Caco-2 (cell line): ENCODE measurements around the gene RAPGEF1. TPM values are rescaled to one million over a fixed set of nuclear protein-coding genes. Genes with fewer than 3 reads are reported as not detected.
A peak's percentile ranks its signal among the peaks of the same experiment; 100 is the strongest.

ENCODE experiments used
- BruUV-seq: library from RNA; stranded (reverse); fragments of 400-500 nt; replicated peaks from 2 replicates; lab custom pipeline; 2021; lab: Mats Ljungman, UMichigan
- CTCF ChIA-PET: fragments of 300-600 bp; sonication (Branson Sonifier 250); formaldehyde crosslinking; loops from one replicate; lab custom pipeline; 2022; ENCODE audit warnings: antibody characterized with exemption; lab: Charles Lee
- POLR2A ChIA-PET: fragments of 300-600 bp; sonication (Branson Sonifier 250); formaldehyde crosslinking; loops from one replicate; lab custom pipeline; 2022; ENCODE audit warnings: antibody characterized with exemption; lab: Charles Lee
- DNase-seq, 2 experiments: peaks; one replicate each; pipeline versions ENCODE4 v3.0.0 to v3.0.0-alpha.2; 2020 to 2022
- H3K27me3 ChIP-seq: replicated peaks from 2 replicates; pipeline ENCODE4 v1.6.0; 2011; ENCODE audit warnings: low read length; ENCODE audit not compliant: control insufficient read depth, insufficient read depth
- H3K36me3 ChIP-seq: 2 replicates; pipeline ENCODE4 v1.5.1; 2011; ENCODE audit warnings: low read length; ENCODE audit not compliant: control insufficient read depth, insufficient read depth
- H3K4me1 ChIP-seq: fragments of 250-450 bp; sonication (Bioruptor Pico); 2 replicates; pipeline ENCODE4 v1.5.1; 2020; ENCODE audit warnings: mild to moderate bottlenecking
- H3K4me3 ChIP-seq: 2 replicates; pipeline ENCODE4 v1.5.1; 2011; ENCODE audit warnings: low read depth, mild to moderate bottlenecking, control low read depth, low read length
- H3K9me3 ChIP-seq: fragments of 250-450 bp; sonication (Bioruptor Pico); 2 replicates; pipeline ENCODE4 v1.5.1; 2020; ENCODE audit warnings: mild to moderate bottlenecking, moderate library complexity
- H3K27ac Mint-ChIP-seq: one replicate; pipeline ENCODE4 v1.8.0; 2022; ENCODE audit warnings: mixed read lengths; ENCODE audit not compliant: unreplicated experiment
- H3K27me3 Mint-ChIP-seq: one replicate; pipeline ENCODE4 v1.8.0; 2022; ENCODE audit warnings: mixed read lengths; ENCODE audit not compliant: insufficient read depth, unreplicated experiment
- H3K36me3 Mint-ChIP-seq: one replicate; pipeline ENCODE4 v1.8.0; 2022; ENCODE audit warnings: mild to moderate bottlenecking, mixed read lengths; ENCODE audit not compliant: insufficient read depth, unreplicated experiment
- H3K4me1 Mint-ChIP-seq: one replicate; pipeline ENCODE4 v1.8.0; 2022; ENCODE audit warnings: low read depth, mixed read lengths; ENCODE audit not compliant: unreplicated experiment
- H3K4me3 Mint-ChIP-seq: one replicate; pipeline ENCODE4 v1.8.0; 2022; ENCODE audit warnings: mild to moderate bottlenecking, moderate library complexity, mixed read lengths; ENCODE audit not compliant: unreplicated experiment
- H3K9me3 Mint-ChIP-seq: one replicate; pipeline ENCODE4 v1.8.0; 2022; ENCODE audit warnings: mixed read lengths; ENCODE audit not compliant: unreplicated experiment
- intact Hi-C: fragments of 100-400 bp; cut with micrococcal nuclease; formaldehyde crosslinking; loops from one replicate; pipeline ENCODE4 v1.10.0; 2022; ENCODE audit not compliant: unreplicated experiment
- total RNA-seq: library from RNA; stranded (reverse); gene quantifications from 2 replicates; pipeline ENCODE4 v1.2.3, GENCODE V29; 2022
- TF ChIP-seq, protein P1 (sequence below), 2 experiments: fragments of 200-600 bp in 1 of 2; IDR thresholded peaks; 1 replicate in 1 of 2; 2 replicates in 1 of 2; pipeline versions ENCODE4 v1.5.1 to v1.8.0; 2011 to 2022; ENCODE audit warnings: antibody characterized with exemption in 1 of 2, control low read depth in 1 of 2, inconsistent platforms in 1 of 2, low read depth in 1 of 2, low read length in 1 of 2, mild to moderate bottlenecking in 1 of 2, moderate library complexity in 1 of 2; ENCODE audit not compliant: insufficient read depth in 1 of 2, severe bottlenecking in 1 of 2, unreplicated experiment in 1 of 2

The RAPGEF1 gene
- total RNA-seq, 1 experiment from 2014 or later, result 75.4 TPM

DNA sequence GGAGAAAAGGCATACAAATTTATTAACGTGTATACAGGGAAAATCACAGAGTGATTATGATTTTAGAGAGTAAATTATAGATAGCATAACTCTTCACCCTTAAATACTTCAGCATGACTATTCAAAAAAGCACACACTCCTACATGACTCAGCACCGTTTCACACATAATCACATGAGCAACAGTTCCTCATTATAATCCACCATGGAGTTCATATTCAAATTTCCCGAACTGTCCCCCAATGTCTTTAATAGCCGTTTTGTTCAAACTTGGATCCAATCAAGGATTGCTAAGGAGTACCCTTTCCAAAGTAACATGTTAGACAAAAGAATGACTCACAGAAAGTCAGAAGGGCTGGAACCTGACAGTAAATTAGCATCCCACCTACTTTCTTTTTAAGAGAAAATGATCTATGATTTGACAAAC lies 32.1 kb downstream of the RAPGEF1 start:
- peaks cover 50% of the 10 kb centered on the region for H3K4me1 Mint-ChIP-seq
- peak overlapping the region; percentile 58 for H3K27ac Mint-ChIP-seq
- intact Hi-C loops, result no loop called here
- ChIA-PET CTCF (no interaction called here), POLR2A (no interaction called here)
- no peak overlapping the region for H3K4me3 Mint-ChIP-seq
- no peaks in the 10 kb centered on the region for H3K9me3 Mint-ChIP-seq
- H3K36me3 Mint-ChIP-seq, result peaks cover 16% of the 10 kb centered on the region
- H3K27me3 Mint-ChIP-seq, result no peaks in the 10 kb centered on the region
- no TSS peak for BruUV-seq
- DNase-seq, result no peak
- H3K4me1 ChIP-seq, result peaks cover 44% of the 10 kb centered on the region
- no peaks in the 10 kb centered on the region; the same call in 1 of the 2 replicates for H3K36me3 ChIP-seq
- H3K9me3 ChIP-seq, result no peaks in the 10 kb centered on the region
- H3K4me3 ChIP-seq, result no peak overlapping the region
- no peaks in the 10 kb centered on the region for H3K27me3 ChIP-seq
- TF ChIP-seq, protein P1, sequence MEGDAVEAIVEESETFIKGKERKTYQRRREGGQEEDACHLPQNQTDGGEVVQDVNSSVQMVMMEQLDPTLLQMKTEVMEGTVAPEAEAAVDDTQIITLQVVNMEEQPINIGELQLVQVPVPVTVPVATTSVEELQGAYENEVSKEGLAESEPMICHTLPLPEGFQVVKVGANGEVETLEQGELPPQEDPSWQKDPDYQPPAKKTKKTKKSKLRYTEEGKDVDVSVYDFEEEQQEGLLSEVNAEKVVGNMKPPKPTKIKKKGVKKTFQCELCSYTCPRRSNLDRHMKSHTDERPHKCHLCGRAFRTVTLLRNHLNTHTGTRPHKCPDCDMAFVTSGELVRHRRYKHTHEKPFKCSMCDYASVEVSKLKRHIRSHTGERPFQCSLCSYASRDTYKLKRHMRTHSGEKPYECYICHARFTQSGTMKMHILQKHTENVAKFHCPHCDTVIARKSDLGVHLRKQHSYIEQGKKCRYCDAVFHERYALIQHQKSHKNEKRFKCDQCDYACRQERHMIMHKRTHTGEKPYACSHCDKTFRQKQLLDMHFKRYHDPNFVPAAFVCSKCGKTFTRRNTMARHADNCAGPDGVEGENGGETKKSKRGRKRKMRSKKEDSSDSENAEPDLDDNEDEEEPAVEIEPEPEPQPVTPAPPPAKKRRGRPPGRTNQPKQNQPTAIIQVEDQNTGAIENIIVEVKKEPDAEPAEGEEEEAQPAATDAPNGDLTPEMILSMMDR (IDR thresholded peaks at IDR 0.05; ENCODE audit: insufficient read depth in 1 of 2, low read depth in 1 of 2, low read length in 1 of 2, severe bottlenecking in 1 of 2, unreplicated experiment in 1 of 2), result no peak

DNA sequence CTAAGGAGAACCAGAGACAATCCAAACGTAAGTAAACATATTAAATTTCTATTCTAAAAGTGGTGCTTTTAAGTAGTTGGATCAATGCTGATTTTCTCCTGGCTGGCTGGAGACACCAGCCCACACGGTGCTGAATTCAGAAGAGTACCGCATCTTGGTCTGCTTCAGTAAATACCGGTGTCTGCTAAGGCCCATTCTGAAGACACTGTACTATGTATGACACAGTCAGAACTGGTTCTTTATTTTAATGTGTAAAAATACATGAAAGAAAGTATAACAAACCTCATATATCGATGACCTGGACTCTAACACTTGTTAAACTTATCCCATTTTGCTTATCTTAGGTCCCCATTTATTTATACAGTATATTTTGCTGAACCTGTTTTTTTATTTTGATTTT lies 32.8 kb downstream of the RAPGEF1 start:
- TF ChIP-seq, protein P1 (IDR thresholded peaks at IDR 0.05; ENCODE audit: insufficient read depth in 1 of 2, low read depth in 1 of 2, low read length in 1 of 2, severe bottlenecking in 1 of 2, unreplicated experiment in 1 of 2), result no peak
- no peaks in the 10 kb centered on the region for H3K27me3 Mint-ChIP-seq
- peaks cover 16% of the 10 kb centered on the region for H3K36me3 Mint-ChIP-seq
- no peaks in the 10 kb centered on the region for H3K9me3 Mint-ChIP-seq
- no peaks in the 10 kb centered on the region for H3K9me3 ChIP-seq
- H3K4me1 ChIP-seq, result peaks cover 43% of the 10 kb centered on the region
- peak overlapping the region; percentile 58 for H3K27ac Mint-ChIP-seq
- no peaks in the 10 kb centered on the region; the same call in 1 of the 2 replicates for H3K36me3 ChIP-seq
- DNase-seq, result no peak
- no peak overlapping the region for H3K4me3 ChIP-seq
- intact Hi-C loops, result no loop called here
- BruUV-seq, result no TSS peak
- ChIA-PET CTCF (no interaction called here), POLR2A (no interaction called here)
- peaks cover 46% of the 10 kb centered on the region for H3K4me1 Mint-ChIP-seq
- no peaks in the 10 kb centered on the region for H3K27me3 ChIP-seq
- H3K4me3 Mint-ChIP-seq, result no peak overlapping the region

DNA sequence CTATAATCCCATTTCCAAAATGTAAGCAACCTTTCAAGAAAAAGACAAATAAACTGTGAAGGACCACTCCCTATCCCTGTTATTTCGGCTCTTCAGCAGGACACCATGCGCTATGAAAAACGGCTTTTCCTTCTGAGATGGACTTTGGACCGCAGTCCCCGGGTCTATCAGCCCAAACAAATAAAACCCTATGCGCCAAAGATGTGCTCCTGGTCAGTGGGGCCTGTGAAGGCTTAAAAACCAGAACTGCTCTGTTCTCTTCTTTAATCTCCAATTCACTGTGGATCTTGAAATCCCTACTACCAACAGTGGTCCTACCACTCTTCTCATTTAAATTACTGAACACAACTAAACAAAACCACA lies 33.3 kb downstream of the RAPGEF1 start:
- peaks cover 47% of the 10 kb centered on the region for H3K4me1 ChIP-seq
- H3K27me3 ChIP-seq, result no peaks in the 10 kb centered on the region
- Mint-ChIP-seq H3K4me3 (no peak overlapping the region), H3K9me3 (no peaks in the 10 kb centered on the region), H3K36me3 (peaks cover 16% of the 10 kb centered on the region), H3K27ac (peak overlapping the region; percentile 37), H3K4me1 (peaks cover 50% of the 10 kb centered on the region), H3K27me3 (no peaks in the 10 kb centered on the region)
- H3K4me3 ChIP-seq, result no peak overlapping the region
- TF ChIP-seq, protein P1 (IDR thresholded peaks at IDR 0.05; ENCODE audit: insufficient read depth in 1 of 2, low read depth in 1 of 2, low read length in 1 of 2, severe bottlenecking in 1 of 2, unreplicated experiment in 1 of 2), result no peak
- CTCF ChIA-PET, result no interaction called here
- intact Hi-C loops, result no loop called here
- peak in 1 of 2 experiments; percentile 37 for DNase-seq
- H3K36me3 ChIP-seq, result no peaks in the 10 kb centered on the region; the same call in 1 of the 2 replicates
- POLR2A ChIA-PET, result no interaction called here
- no TSS peak for BruUV-seq
- H3K9me3 ChIP-seq, result no peaks in the 10 kb centered on the region
